Testis (tissue), 3 donors: ENCODE results near the gene PFKFB3. TPM values are rescaled to one million over a fixed set of nuclear protein-coding genes. Genes with fewer than 3 reads are reported as not detected.
A peak's percentile ranks its signal among the peaks of the same experiment; 100 is the strongest.
"Not testable (repeated sequence)": the region's sequence is repeated elsewhere in the genome, so short reads cannot be mapped to it uniquely, and the experiment has no call there.

Experiments used
- DNase-seq: peaks from one replicate; pipeline ENCODE4 v3.0.0-alpha.2; 2019
- H3K27ac ChIP-seq, 2 donors: fragments of 200-600 bp; sonication (generic); one replicate each; pipeline ENCODE4 v1.5.1; 2019
- H3K27me3 ChIP-seq: fragments of 200-600 bp; sonication (generic); one replicate; pipeline ENCODE4 v1.5.1; 2019
- H3K36me3 ChIP-seq: fragments of 200-600 bp; sonication (generic); one replicate; pipeline ENCODE4 v1.5.1; 2017; ENCODE audit warnings: low read depth; ENCODE audit errors: missing control alignments
- H3K4me1 ChIP-seq: fragments of 200-600 bp; sonication (generic); one replicate; pipeline ENCODE4 v1.5.1; 2019
- H3K4me3 ChIP-seq, 2 donors: fragments of 200-600 bp; sonication (generic); one replicate each; pipeline ENCODE4 v1.5.1; 2017 to 2019
- H3K9me3 ChIP-seq: fragments of 200-600 bp; sonication (generic); one replicate; pipeline ENCODE4 v1.5.1; 2017
- CTCF ChIP-seq, 3 experiments: fragments of 450-650 bp in 2 of 3; fragments of 200-600 bp in 1 of 3; sonication (generic) in 1 of 3; IDR thresholded peaks; one replicate each; pipeline ENCODE4 v1.5.1; 2016 to 2019; ENCODE audit warnings: antibody characterized with exemption in 3 of 3, mild to moderate bottlenecking in 2 of 3, moderate library complexity in 1 of 3
- POLR2A ChIP-seq: fragments of 450-650 bp; IDR thresholded peaks from one replicate; pipeline ENCODE4 v1.6.1; 2017; ENCODE audit warnings: antibody characterized with exemption, mild to moderate bottlenecking, moderate library complexity
- WGBS, 2 donors: methylation state at CpG; one replicate each; pipeline ENCODE4 v1.1.5; 2018; 5-methylcytosine and 5-hydroxymethylcytosine counted together
- intact Hi-C: fragments of 100-400 bp; cut with DNase I; formaldehyde crosslinking; loops from one replicate; pipeline ENCODE4 v1.15.1; 2023; ENCODE audit warnings: low total_unique reads
- polyA plus RNA-seq: library from polyadenylated mRNA; stranded (reverse); fragments of 350-450 nt; fragmentation: Illumina TruSeq; extraction: RNeasy Lipid Tissue Mini Kit (QIAGEN cat#74804); gene quantifications from one replicate; pipeline ENCODE4 v1.2.3, GENCODE V29; 2014; ENCODE audit warnings: low read depth, low replicate concordance; ENCODE audit not compliant: insufficient read depth
- total RNA-seq, 2 donors: library from RNA; depleted of rRNA; stranded (reverse); fragments of >200 nt; gene quantifications; one replicate each; pipeline ENCODE4 v1.2.3, GENCODE V29; 2016

PFKFB3 gene
- total and polyA plus RNA-seq, 3 donors from 2014 or later, result 31.7 to 65.3 (median 53.9) TPM

GRCh38 chr10:6191147-6191546, 11.6 kb upstream of the PFKFB3 start:
- intact Hi-C loops, result no loop called here
- H3K4me1 ChIP-seq, result peaks cover 30% of the 10 kb centered on the region

GRCh38 chr10:6191569-6191968, 11.2 kb upstream of the PFKFB3 start:
- DNase-seq, result no peak
- no peak overlapping the region for H3K4me3 ChIP-seq
- intact Hi-C loops, result no loop called here
- peak overlapping the region; percentile 20 to 31 for H3K27ac ChIP-seq
- peaks cover 34% of the 10 kb centered on the region for H3K4me1 ChIP-seq
- WGBS, 2 donors, result 90 to 96% methylated on average over 19 of the region's 19 CpGs
- H3K36me3 ChIP-seq, result no peaks in the 10 kb centered on the region
- no peaks in the 10 kb centered on the region for H3K9me3 ChIP-seq
- no peaks in the 10 kb centered on the region for H3K27me3 ChIP-seq
- TF ChIP-seq CTCF (IDR thresholded peaks at IDR 0.05) (no peak), POLR2A (no peak)

More at GRCh38 chr10:6191147-6191546, 11.6 kb upstream of the PFKFB3 start:
- no peak for DNase-seq
- Histone ChIP-seq H3K4me3 (no peak overlapping the region), H3K9me3 (no peaks in the 10 kb centered on the region), H3K27me3 (no peaks in the 10 kb centered on the region), H3K27ac (peak overlapping the region; percentile 20 to 31), H3K36me3 (no peaks in the 10 kb centered on the region)
- WGBS, 2 donors, result 77 to 81% methylated on average over 8 of the region's 8 CpGs
- no peak for TF ChIP-seq POLR2A
- TF ChIP-seq CTCF (IDR thresholded peaks at IDR 0.05), result no peak

- H3K36me3 ChIP-seq, H3K27ac ChIP-seq, DNase-seq, H3K27me3 ChIP-seq, H3K4me3 ChIP-seq, H3K9me3 ChIP-seq, intact Hi-C loops: not testable (repeated sequence)
- H3K4me1 ChIP-seq, result peaks cover 34% of the 10 kb centered on the region
- 95 to 96% methylated on average over 5 of the region's 5 CpGs for WGBS, 2 donors
These were observed 9.4 kb upstream of the PFKFB3 start for GRCh38 chr10:6193342-6193741.

- 97 to 98% methylated on average over 6 of the region's 6 CpGs for WGBS, 2 donors
- Histone ChIP-seq H3K36me3 (no peaks in the 10 kb centered on the region), H3K4me1 (peaks cover 34% of the 10 kb centered on the region), H3K27me3 (no peaks in the 10 kb centered on the region), H3K9me3 (no peaks in the 10 kb centered on the region), H3K27ac (no peak overlapping the region), H3K4me3 (no peak overlapping the region)
- TF ChIP-seq CTCF (IDR thresholded peaks at IDR 0.05), result no peak
- TF ChIP-seq POLR2A, result no peak
- DNase-seq, result no peak
- intact Hi-C loops, result no loop called here
These were observed 8.4 kb upstream of the PFKFB3 start for GRCh38 chr10:6194311-6194710.

- Histone ChIP-seq H3K9me3 (no peaks in the 10 kb centered on the region), H3K27me3 (no peaks in the 10 kb centered on the region), H3K27ac (peak overlapping the region; percentile 79 to 84), H3K36me3 (no peaks in the 10 kb centered on the region), H3K4me3 (no peak overlapping the region), H3K4me1 (peaks cover 34% of the 10 kb centered on the region)
- TF ChIP-seq POLR2A (no peak), CTCF (IDR thresholded peaks at IDR 0.05) (no peak)
- WGBS, 2 donors, result 66 to 79% methylated on average over 6 of the region's 6 CpGs
- intact Hi-C loops, result no loop called here
- no peak for DNase-seq
These were observed 7.4 kb upstream of the PFKFB3 start for GRCh38 chr10:6195376-6195775.
